Measurements from ENCODE around the gene SLC37A1.

The SLC37A1 gene

GRCh38 chr21:42624095-42624790 is 110.6 kb downstream of the SLC37A1 start:
- no peak overlapping the region for H3K23ac ChIP-seq (ENCODE audit: low read length in 2 of 2)
- no peak overlapping the region for H4K8ac ChIP-seq (ENCODE audit: low read length)
- H3K9ac ChIP-seq (ENCODE audit: low read length), result no peak overlapping the region
- H3K4me2 ChIP-seq (ENCODE audit: low read length, poor library complexity, severe bottlenecking), result peak overlapping the region; percentile 49
- no peak overlapping the region for H4K91ac ChIP-seq (ENCODE audit: low read length)
- peaks cover 10% of the 10 kb centered on the region for H3K4me1 ChIP-seq (ENCODE audit: control insufficient read depth, insufficient read depth, low read depth, low read length)
- DNase-seq, result no peak
- H2AK5ac ChIP-seq (ENCODE audit: low read length, severe bottlenecking), result no peak overlapping the region
- no peak overlapping the region for H2AFZ ChIP-seq (ENCODE audit: low read depth, low read length)
- H2BK12ac ChIP-seq (ENCODE audit: low read length in 2 of 2), result no peak overlapping the region
- H3K18ac ChIP-seq (ENCODE audit: low read depth in 1 of 2, low read length in 2 of 2), result no peak overlapping the region
- no peak overlapping the region for H3K4ac ChIP-seq (ENCODE audit: low read depth in 1 of 2, low read length in 2 of 2)
- WGBS, result 78% methylated on average over 13 of the region's 13 CpGs
- no peaks in the 10 kb centered on the region for H3K79me1 ChIP-seq (replicated peaks; ENCODE audit: low read length, poor library complexity, severe bottlenecking)
- H3K27me3 ChIP-seq (ENCODE audit: control insufficient read depth in 1 of 2, insufficient read depth in 1 of 2, low read length in 2 of 2), result peaks cover 43 to 86% of the 10 kb centered on the region in 2 experiments
- H3K36me3 ChIP-seq (ENCODE audit: control insufficient read depth in 1 of 2, insufficient read depth in 2 of 2, low read depth in 1 of 2, low read length in 2 of 2), result no peaks in the 10 kb centered on the region
- H2BK120ac ChIP-seq (ENCODE audit: low read depth, low read length), result no peak overlapping the region
- no peak overlapping the region for H2BK15ac ChIP-seq (ENCODE audit: low read depth, poor library complexity, severe bottlenecking)
- no peak overlapping the region for H3K27ac ChIP-seq (ENCODE audit: low read length, poor library complexity, severe bottlenecking)
- no peak overlapping the region for H3K4me3 ChIP-seq (ENCODE audit: insufficient read depth in 1 of 2, low read depth in 1 of 2, low read length in 2 of 2)
- no peaks in the 10 kb centered on the region for H3K9me3 ChIP-seq (ENCODE audit: control insufficient read depth, low read length)
- H3K14ac ChIP-seq (ENCODE audit: low read length in 2 of 2), result no peak overlapping the region
- H2BK5ac ChIP-seq (ENCODE audit: low read depth, low read length, poor library complexity, severe bottlenecking), result no peak overlapping the region

- no peak overlapping the region for H4K91ac ChIP-seq (ENCODE audit: low read length)
- H3K9ac ChIP-seq (ENCODE audit: low read length), result no peak overlapping the region
- H2BK5ac ChIP-seq (ENCODE audit: low read depth, low read length, poor library complexity, severe bottlenecking), result no peak overlapping the region
- no peak overlapping the region for H3K4ac ChIP-seq (ENCODE audit: low read depth in 1 of 2, low read length in 2 of 2)
- H3K14ac ChIP-seq (ENCODE audit: low read length in 2 of 2), result no peak overlapping the region
- DNase-seq, result no peak
- WGBS, result 91% methylated on average over 4 of the region's 6 CpGs
- H3K27me3 ChIP-seq (ENCODE audit: control insufficient read depth in 1 of 2, insufficient read depth in 1 of 2, low read length in 2 of 2), result peaks cover 38 to 83% of the 10 kb centered on the region in 2 experiments
- H2BK15ac ChIP-seq (ENCODE audit: low read depth, poor library complexity, severe bottlenecking), result no peak overlapping the region
- H4K8ac ChIP-seq (ENCODE audit: low read length), result no peak overlapping the region
- H3K27ac ChIP-seq (ENCODE audit: low read length, poor library complexity, severe bottlenecking), result no peak overlapping the region
- H2AK5ac ChIP-seq (ENCODE audit: low read length, severe bottlenecking), result no peak overlapping the region
- no peak overlapping the region for H2AFZ ChIP-seq (ENCODE audit: low read depth, low read length)
- no peak overlapping the region for H2BK12ac ChIP-seq (ENCODE audit: low read length in 2 of 2)
- no peaks in the 10 kb centered on the region for H3K79me1 ChIP-seq (replicated peaks; ENCODE audit: low read length, poor library complexity, severe bottlenecking)
- no peak overlapping the region for H3K4me3 ChIP-seq (ENCODE audit: insufficient read depth in 1 of 2, low read depth in 1 of 2, low read length in 2 of 2)
- no peaks in the 10 kb centered on the region for H3K36me3 ChIP-seq (ENCODE audit: control insufficient read depth in 1 of 2, insufficient read depth in 2 of 2, low read depth in 1 of 2, low read length in 2 of 2)
- H3K23ac ChIP-seq (ENCODE audit: low read length in 2 of 2), result no peak overlapping the region
- H3K18ac ChIP-seq (ENCODE audit: low read depth in 1 of 2, low read length in 2 of 2), result no peak overlapping the region
- no peak overlapping the region for H3K4me2 ChIP-seq (ENCODE audit: low read length, poor library complexity, severe bottlenecking)
- no peaks in the 10 kb centered on the region for H3K9me3 ChIP-seq (ENCODE audit: control insufficient read depth, low read length)
- no peak overlapping the region for H2BK120ac ChIP-seq (ENCODE audit: low read depth, low read length)
- peaks cover 10% of the 10 kb centered on the region for H3K4me1 ChIP-seq (ENCODE audit: control insufficient read depth, insufficient read depth, low read depth, low read length)
Observed at GRCh38 chr21:42624936-42625335, 111.3 kb downstream of the SLC37A1 start.

GRCh38 chr21:42626171-42626570 is 112.5 kb downstream of the SLC37A1 start:
- Histone ChIP-seq H3K9ac (ENCODE audit: low read length) (no peak overlapping the region), H3K27me3 (ENCODE audit: control insufficient read depth in 1 of 2, insufficient read depth in 1 of 2, low read length in 2 of 2) (peaks cover 44 to 88% of the 10 kb centered on the region in 2 experiments), H2BK5ac (ENCODE audit: low read depth, low read length, poor library complexity, severe bottlenecking) (no peak overlapping the region), H3K9me3 (ENCODE audit: control insufficient read depth, low read length) (no peaks in the 10 kb centered on the region), H3K4me3 (ENCODE audit: insufficient read depth in 1 of 2, low read depth in 1 of 2, low read length in 2 of 2) (no peak overlapping the region), H2AFZ (ENCODE audit: low read depth, low read length) (no peak overlapping the region), H2BK12ac (ENCODE audit: low read length in 2 of 2) (no peak overlapping the region), H3K14ac (ENCODE audit: low read length in 2 of 2) (no peak overlapping the region), H3K18ac (ENCODE audit: low read depth in 1 of 2, low read length in 2 of 2) (no peak overlapping the region), H2BK15ac (ENCODE audit: low read depth, poor library complexity, severe bottlenecking) (no peak overlapping the region), H3K4me1 (ENCODE audit: control insufficient read depth, insufficient read depth, low read depth, low read length) (peaks cover 8% of the 10 kb centered on the region), H3K36me3 (ENCODE audit: control insufficient read depth in 1 of 2, insufficient read depth in 2 of 2, low read depth in 1 of 2, low read length in 2 of 2) (no peaks in the 10 kb centered on the region), H3K79me1 (replicated peaks; ENCODE audit: low read length, poor library complexity, severe bottlenecking) (no peaks in the 10 kb centered on the region), H3K23ac (ENCODE audit: low read length in 2 of 2) (no peak overlapping the region), H4K91ac (ENCODE audit: low read length) (no peak overlapping the region), H3K4ac (ENCODE audit: low read depth in 1 of 2, low read length in 2 of 2) (no peak overlapping the region), H4K8ac (ENCODE audit: low read length) (no peak overlapping the region), H2AK5ac (ENCODE audit: low read length, severe bottlenecking) (no peak overlapping the region), H3K27ac (ENCODE audit: low read length, poor library complexity, severe bottlenecking) (no peak overlapping the region), H3K4me2 (ENCODE audit: low read length, poor library complexity, severe bottlenecking) (no peak overlapping the region), H2BK120ac (ENCODE audit: low read depth, low read length) (no peak overlapping the region)
- WGBS, result 96% methylated on average over 10 of the region's 14 CpGs
- DNase-seq, result no peak

GRCh38 chr21:42627527-42628289 is 114.1 kb downstream of the SLC37A1 start:
- H3K4me1 ChIP-seq (ENCODE audit: control insufficient read depth, insufficient read depth, low read depth, low read length), result peaks cover 6% of the 10 kb centered on the region
- WGBS, result 92% methylated on average over 14 of the region's 15 CpGs
- no peak overlapping the region for H2AFZ ChIP-seq (ENCODE audit: low read depth, low read length)
- H3K36me3 ChIP-seq (ENCODE audit: control insufficient read depth in 1 of 2, insufficient read depth in 2 of 2, low read depth in 1 of 2, low read length in 2 of 2), result no peaks in the 10 kb centered on the region
- no peak overlapping the region for H4K8ac ChIP-seq (ENCODE audit: low read length)
- H3K27ac ChIP-seq (ENCODE audit: low read length, poor library complexity, severe bottlenecking), result no peak overlapping the region
- DNase-seq, result no peak
- H2BK5ac ChIP-seq (ENCODE audit: low read depth, low read length, poor library complexity, severe bottlenecking), result no peak overlapping the region
- no peak overlapping the region for H3K14ac ChIP-seq (ENCODE audit: low read length in 2 of 2)
- no peak overlapping the region for H2BK12ac ChIP-seq (ENCODE audit: low read length in 2 of 2)
- H3K4me3 ChIP-seq (ENCODE audit: insufficient read depth in 1 of 2, low read depth in 1 of 2, low read length in 2 of 2), result no peak overlapping the region
- no peak overlapping the region for H2AK5ac ChIP-seq (ENCODE audit: low read length, severe bottlenecking)
- H3K79me1 ChIP-seq (replicated peaks; ENCODE audit: low read length, poor library complexity, severe bottlenecking), result no peaks in the 10 kb centered on the region
- H3K27me3 ChIP-seq (ENCODE audit: control insufficient read depth in 1 of 2, insufficient read depth in 1 of 2, low read length in 2 of 2), result peaks cover 37 to 82% of the 10 kb centered on the region in 2 experiments
- H3K4me2 ChIP-seq (ENCODE audit: low read length, poor library complexity, severe bottlenecking), result no peak overlapping the region
- H2BK120ac ChIP-seq (ENCODE audit: low read depth, low read length), result no peak overlapping the region
- no peak overlapping the region for H3K18ac ChIP-seq (ENCODE audit: low read depth in 1 of 2, low read length in 2 of 2)
- no peak overlapping the region for H3K4ac ChIP-seq (ENCODE audit: low read depth in 1 of 2, low read length in 2 of 2)
- H4K91ac ChIP-seq (ENCODE audit: low read length), result no peak overlapping the region
- no peaks in the 10 kb centered on the region for H3K9me3 ChIP-seq (ENCODE audit: control insufficient read depth, low read length)
- H3K23ac ChIP-seq (ENCODE audit: low read length in 2 of 2), result no peak overlapping the region
- H2BK15ac ChIP-seq (ENCODE audit: low read depth, poor library complexity, severe bottlenecking), result no peak overlapping the region
- H3K9ac ChIP-seq (ENCODE audit: low read length), result no peak overlapping the region
